ENCODE measurements around the gene NEO1.

The NEO1 gene

GRCh38 chr15:73324496-73325170 is 272.4 kb downstream of the NEO1 start:
- H3K27ac ChIP-seq (ENCODE audit: low read length): no peak overlapping the region
- no peak overlapping the region for H3K9ac ChIP-seq (ENCODE audit: low read depth, low read length)
- H3K4me3 ChIP-seq (ENCODE audit: low read depth in 1 of 2, low read length in 2 of 2): no peak overlapping the region
- TF ChIP-seq, protein P1, sequence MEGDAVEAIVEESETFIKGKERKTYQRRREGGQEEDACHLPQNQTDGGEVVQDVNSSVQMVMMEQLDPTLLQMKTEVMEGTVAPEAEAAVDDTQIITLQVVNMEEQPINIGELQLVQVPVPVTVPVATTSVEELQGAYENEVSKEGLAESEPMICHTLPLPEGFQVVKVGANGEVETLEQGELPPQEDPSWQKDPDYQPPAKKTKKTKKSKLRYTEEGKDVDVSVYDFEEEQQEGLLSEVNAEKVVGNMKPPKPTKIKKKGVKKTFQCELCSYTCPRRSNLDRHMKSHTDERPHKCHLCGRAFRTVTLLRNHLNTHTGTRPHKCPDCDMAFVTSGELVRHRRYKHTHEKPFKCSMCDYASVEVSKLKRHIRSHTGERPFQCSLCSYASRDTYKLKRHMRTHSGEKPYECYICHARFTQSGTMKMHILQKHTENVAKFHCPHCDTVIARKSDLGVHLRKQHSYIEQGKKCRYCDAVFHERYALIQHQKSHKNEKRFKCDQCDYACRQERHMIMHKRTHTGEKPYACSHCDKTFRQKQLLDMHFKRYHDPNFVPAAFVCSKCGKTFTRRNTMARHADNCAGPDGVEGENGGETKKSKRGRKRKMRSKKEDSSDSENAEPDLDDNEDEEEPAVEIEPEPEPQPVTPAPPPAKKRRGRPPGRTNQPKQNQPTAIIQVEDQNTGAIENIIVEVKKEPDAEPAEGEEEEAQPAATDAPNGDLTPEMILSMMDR (IDR thresholded peaks at IDR 0.05; ENCODE audit: borderline replicate concordance, extremely low read depth, low read length, poor library complexity, severe bottlenecking): no peak
- TF ChIP-seq EZH2 (IDR thresholded peaks at IDR 0.05; ENCODE audit: borderline replicate concordance, low read depth, low read length, severe bottlenecking): no peak
- H2AFZ ChIP-seq (ENCODE audit: low read depth, low read length): no peak overlapping the region
- H3K4me1 ChIP-seq (ENCODE audit: insufficient read depth, low read length): no peaks in the 10 kb centered on the region
- H3K79me2 ChIP-seq (ENCODE audit: insufficient read depth, low read length): no peaks in the 10 kb centered on the region
- H4K20me1 ChIP-seq (ENCODE audit: insufficient read depth, low read length): no peaks in the 10 kb centered on the region
- H3K36me3 ChIP-seq (ENCODE audit: insufficient read depth, low read length): no peaks in the 10 kb centered on the region
- no peaks in the 10 kb centered on the region for H3K27me3 ChIP-seq (ENCODE audit: insufficient read depth, low read length, poor library complexity)
- H3K9me3 ChIP-seq (ENCODE audit: insufficient read depth, low read length, severe bottlenecking): no peaks in the 10 kb centered on the region
- H3K4me2 ChIP-seq (ENCODE audit: insufficient read depth, low read length): no peak overlapping the region
- ATAC-seq (ENCODE audit: insufficient read depth, low read depth) (no peak), DNase-seq (no peak)

GRCh38 chr15:73325191-73325861 is 273.1 kb downstream of the NEO1 start:
- DNase-seq (peak; percentile 27), ATAC-seq (ENCODE audit: insufficient read depth, low read depth) (peak; percentile 40; the same call in 1 of the 3 replicates)
- no peak overlapping the region for H3K4me3 ChIP-seq (ENCODE audit: low read depth in 1 of 2, low read length in 2 of 2)

GRCh38 chr15:73326157-73326556 is 273.9 kb downstream of the NEO1 start:
- H3K36me3 ChIP-seq (ENCODE audit: insufficient read depth, low read length): no peaks in the 10 kb centered on the region

More at GRCh38 chr15:73325191-73325861, 273.1 kb downstream of the NEO1 start:
- Histone ChIP-seq H3K27me3 (ENCODE audit: insufficient read depth, low read length, poor library complexity) (no peaks in the 10 kb centered on the region), H3K9me3 (ENCODE audit: insufficient read depth, low read length, severe bottlenecking) (no peaks in the 10 kb centered on the region), H3K9ac (ENCODE audit: low read depth, low read length) (no peak overlapping the region), H3K27ac (ENCODE audit: low read length) (no peak overlapping the region), H4K20me1 (ENCODE audit: insufficient read depth, low read length) (no peaks in the 10 kb centered on the region), H3K4me2 (ENCODE audit: insufficient read depth, low read length) (no peak overlapping the region), H3K36me3 (ENCODE audit: insufficient read depth, low read length) (no peaks in the 10 kb centered on the region), H2AFZ (ENCODE audit: low read depth, low read length) (no peak overlapping the region), H3K79me2 (ENCODE audit: insufficient read depth, low read length) (no peaks in the 10 kb centered on the region), H3K4me1 (ENCODE audit: insufficient read depth, low read length) (no peaks in the 10 kb centered on the region)
- TF ChIP-seq, protein P1 (IDR thresholded peaks at IDR 0.05; ENCODE audit: borderline replicate concordance, extremely low read depth, low read length, poor library complexity, severe bottlenecking): peak; percentile 28
- no peak for TF ChIP-seq EZH2 (IDR thresholded peaks at IDR 0.05; ENCODE audit: borderline replicate concordance, low read depth, low read length, severe bottlenecking)

More at GRCh38 chr15:73326157-73326556, 273.9 kb downstream of the NEO1 start:
- ATAC-seq (ENCODE audit: insufficient read depth, low read depth) (no peak), DNase-seq (no peak)
- no peak overlapping the region for H2AFZ ChIP-seq (ENCODE audit: low read depth, low read length)
- no peaks in the 10 kb centered on the region for H4K20me1 ChIP-seq (ENCODE audit: insufficient read depth, low read length)
- no peaks in the 10 kb centered on the region for H3K9me3 ChIP-seq (ENCODE audit: insufficient read depth, low read length, severe bottlenecking)
- no peaks in the 10 kb centered on the region for H3K4me1 ChIP-seq (ENCODE audit: insufficient read depth, low read length)
- TF ChIP-seq, protein P1 (IDR thresholded peaks at IDR 0.05; ENCODE audit: borderline replicate concordance, extremely low read depth, low read length, poor library complexity, severe bottlenecking): no peak
- no peak for TF ChIP-seq EZH2 (IDR thresholded peaks at IDR 0.05; ENCODE audit: borderline replicate concordance, low read depth, low read length, severe bottlenecking)
- H3K9ac ChIP-seq (ENCODE audit: low read depth, low read length): no peak overlapping the region
- H3K4me2 ChIP-seq (ENCODE audit: insufficient read depth, low read length): no peak overlapping the region
- no peak overlapping the region for H3K4me3 ChIP-seq (ENCODE audit: low read depth in 1 of 2, low read length in 2 of 2)
- no peaks in the 10 kb centered on the region for H3K27me3 ChIP-seq (ENCODE audit: insufficient read depth, low read length, poor library complexity)
- H3K79me2 ChIP-seq (ENCODE audit: insufficient read depth, low read length): no peaks in the 10 kb centered on the region
- H3K27ac ChIP-seq (ENCODE audit: low read length): no peak overlapping the region
